ENCODE results near the gene SWSAP1.

The SWSAP1 gene

GRCh38 chr19:11380653-11381537 lies 6.4 kb downstream of the SWSAP1 start:
- TF ChIP-seq CTCF (IDR thresholded peaks at IDR 0.05; ENCODE audit: borderline replicate concordance, insufficient read depth, low read depth, low read length) = peak; percentile 79
- H3K4me3 ChIP-seq (ENCODE audit: low read depth, low read length) = peak overlapping the region; percentile 87

GRCh38 chr19:11382898-11383705 lies 8.6 kb downstream of the SWSAP1 start:
- H3K4me3 ChIP-seq (ENCODE audit: low read depth, low read length) = no peak overlapping the region
- TF ChIP-seq CTCF (IDR thresholded peaks at IDR 0.05; ENCODE audit: borderline replicate concordance, insufficient read depth, low read depth, low read length) = peak; percentile 86

GRCh38 chr19:11383706-11384048 lies 9.2 kb downstream of the SWSAP1 start:
- no peak overlapping the region for H3K4me3 ChIP-seq (ENCODE audit: low read depth, low read length)
- TF ChIP-seq CTCF (IDR thresholded peaks at IDR 0.05; ENCODE audit: borderline replicate concordance, insufficient read depth, low read depth, low read length) = no peak

GRCh38 chr19:11384778-11385129 lies 10.3 kb downstream of the SWSAP1 start:
- H3K4me3 ChIP-seq (ENCODE audit: low read depth, low read length) = no peak overlapping the region
- TF ChIP-seq CTCF (IDR thresholded peaks at IDR 0.05; ENCODE audit: borderline replicate concordance, insufficient read depth, low read depth, low read length) = no peak

- no peak for TF ChIP-seq CTCF (IDR thresholded peaks at IDR 0.05; ENCODE audit: borderline replicate concordance, insufficient read depth, low read depth, low read length)
- no peak overlapping the region for H3K4me3 ChIP-seq (ENCODE audit: low read depth, low read length)
These were observed 12.9 kb downstream of the SWSAP1 start for GRCh38 chr19:11387162-11388034.

GRCh38 chr19:11390359-11390758 lies 15.9 kb downstream of the SWSAP1 start:
- no peak for TF ChIP-seq CTCF (IDR thresholded peaks at IDR 0.05; ENCODE audit: borderline replicate concordance, insufficient read depth, low read depth, low read length)
- H3K4me3 ChIP-seq (ENCODE audit: low read depth, low read length) = no peak overlapping the region
